Upper lobe of right lung (tissue), 1 donor: Measurements from ENCODE around the gene CFAP52. TPM values are rescaled to one million over a fixed set of nuclear protein-coding genes. Genes with fewer than 3 reads are reported as not detected.
A peak's percentile ranks its signal among the peaks of the same experiment; 100 is the strongest.

ENCODE experiments used
- ATAC-seq: fragments of 200-7000 bp; cut with Tn5 transposase; one replicate; pipeline ENCODE4 v1.9.1; 2020; ENCODE audit warnings: mild to moderate bottlenecking, moderate library complexity
- DNase-seq: peaks from one replicate; pipeline ENCODE4 v3.0.0-alpha.2; 2020
- H3K27ac ChIP-seq: fragments of 200-600 bp; one replicate; pipeline ENCODE4 v1.8.0; 2022
- H3K27me3 ChIP-seq: fragments of 200-600 bp; one replicate; pipeline ENCODE4 v1.8.0; 2022; ENCODE audit warnings: mild to moderate bottlenecking
- H3K36me3 ChIP-seq: fragments of 200-600 bp; one replicate; pipeline ENCODE4 v1.8.0; 2022
- H3K4me1 ChIP-seq: fragments of 200-600 bp; one replicate; pipeline ENCODE4 v1.8.0; 2022
- H3K4me3 ChIP-seq: fragments of 200-600 bp; one replicate; pipeline ENCODE4 v1.8.0; 2022; ENCODE audit warnings: mild to moderate bottlenecking
- H3K9me3 ChIP-seq: fragments of 200-600 bp; one replicate; pipeline ENCODE4 v1.8.0; 2022
- intact Hi-C: fragments of 100-400 bp; cut with DNase I; formaldehyde crosslinking; loops from one replicate; pipeline ENCODE4 v1.11.0; 2022
- long read RNA-seq: library from polyadenylated mRNA; unstranded; transcript quantifications from one replicate; pipeline ENCODE4 v2.0.0, GENCODE V29; 2021
- total RNA-seq: library from RNA; stranded (reverse); fragmentation: NEBNext Ultra II Directional; extraction: Animal tissue kit (Norgen Biotek cat#: 25700); gene quantifications from one replicate; pipeline ENCODE4 v1.2.1, GENCODE V29; 2021
- TF ChIP-seq, protein P1 (sequence below): fragments of 200-600 bp; IDR thresholded peaks from one replicate; pipeline ENCODE4 v1.8.0; 2022; ENCODE audit warnings: antibody characterized with exemption
- donor health status: DM: no; HTN: yes; CAD: no; lungs with severe emphysema.

Gene CFAP52, protein sequence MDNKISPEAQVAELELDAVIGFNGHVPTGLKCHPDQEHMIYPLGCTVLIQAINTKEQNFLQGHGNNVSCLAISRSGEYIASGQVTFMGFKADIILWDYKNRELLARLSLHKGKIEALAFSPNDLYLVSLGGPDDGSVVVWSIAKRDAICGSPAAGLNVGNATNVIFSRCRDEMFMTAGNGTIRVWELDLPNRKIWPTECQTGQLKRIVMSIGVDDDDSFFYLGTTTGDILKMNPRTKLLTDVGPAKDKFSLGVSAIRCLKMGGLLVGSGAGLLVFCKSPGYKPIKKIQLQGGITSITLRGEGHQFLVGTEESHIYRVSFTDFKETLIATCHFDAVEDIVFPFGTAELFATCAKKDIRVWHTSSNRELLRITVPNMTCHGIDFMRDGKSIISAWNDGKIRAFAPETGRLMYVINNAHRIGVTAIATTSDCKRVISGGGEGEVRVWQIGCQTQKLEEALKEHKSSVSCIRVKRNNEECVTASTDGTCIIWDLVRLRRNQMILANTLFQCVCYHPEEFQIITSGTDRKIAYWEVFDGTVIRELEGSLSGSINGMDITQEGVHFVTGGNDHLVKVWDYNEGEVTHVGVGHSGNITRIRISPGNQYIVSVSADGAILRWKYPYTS
- total RNA-seq: not detected
- long read RNA-seq: 0 reads

DNA sequence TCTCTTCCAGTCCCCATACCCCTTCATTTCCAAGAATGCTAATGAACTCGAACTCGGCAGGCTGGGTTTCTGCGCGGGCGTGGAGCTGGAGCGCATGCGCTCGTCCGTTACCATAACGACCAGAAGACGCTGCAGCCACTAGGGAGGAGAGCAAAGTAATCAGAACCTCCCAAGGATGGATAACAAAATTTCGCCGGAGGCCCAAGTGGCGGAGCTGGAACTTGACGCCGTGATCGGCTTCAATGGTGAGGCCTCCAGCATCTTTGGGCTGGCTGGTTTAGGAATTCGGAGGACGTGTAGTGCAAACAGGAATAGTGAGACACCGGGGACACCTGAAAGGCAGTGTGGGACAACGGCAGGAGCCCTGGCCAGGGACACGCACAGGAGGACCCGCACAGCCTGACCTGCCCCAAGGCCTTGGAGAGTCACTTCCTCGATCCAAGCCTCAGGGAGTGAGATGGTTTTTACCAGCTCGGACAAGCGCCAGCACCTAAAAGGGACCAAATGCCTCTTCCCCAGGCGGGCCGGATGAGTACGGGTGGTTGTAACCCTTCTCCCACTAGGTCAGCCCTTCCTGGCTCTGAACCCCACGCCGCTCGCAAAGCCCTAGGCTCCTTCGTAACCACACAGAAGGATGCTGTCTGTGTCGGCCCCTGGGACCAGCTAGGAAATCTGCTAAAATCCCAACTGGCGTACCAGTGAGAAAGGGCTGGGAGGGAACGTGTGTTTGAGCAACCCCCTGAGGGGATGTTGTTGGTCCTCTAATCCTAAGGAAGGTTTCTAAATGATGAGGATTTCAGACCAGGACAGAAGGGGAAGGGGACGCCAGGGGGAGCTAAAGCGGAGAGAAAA is at the start of gene CFAP52:
CFAP52 (plus strand) TSS at position 122 of the 852 bp plus-strand sequence; CDS start at position 176, 54 bp downstream.
- DNase-seq (peak; percentile 86), ATAC-seq (peak; percentile 82)
- H3K36me3 ChIP-seq: no peaks in the 10 kb centered on the region
- TF ChIP-seq, protein P1, sequence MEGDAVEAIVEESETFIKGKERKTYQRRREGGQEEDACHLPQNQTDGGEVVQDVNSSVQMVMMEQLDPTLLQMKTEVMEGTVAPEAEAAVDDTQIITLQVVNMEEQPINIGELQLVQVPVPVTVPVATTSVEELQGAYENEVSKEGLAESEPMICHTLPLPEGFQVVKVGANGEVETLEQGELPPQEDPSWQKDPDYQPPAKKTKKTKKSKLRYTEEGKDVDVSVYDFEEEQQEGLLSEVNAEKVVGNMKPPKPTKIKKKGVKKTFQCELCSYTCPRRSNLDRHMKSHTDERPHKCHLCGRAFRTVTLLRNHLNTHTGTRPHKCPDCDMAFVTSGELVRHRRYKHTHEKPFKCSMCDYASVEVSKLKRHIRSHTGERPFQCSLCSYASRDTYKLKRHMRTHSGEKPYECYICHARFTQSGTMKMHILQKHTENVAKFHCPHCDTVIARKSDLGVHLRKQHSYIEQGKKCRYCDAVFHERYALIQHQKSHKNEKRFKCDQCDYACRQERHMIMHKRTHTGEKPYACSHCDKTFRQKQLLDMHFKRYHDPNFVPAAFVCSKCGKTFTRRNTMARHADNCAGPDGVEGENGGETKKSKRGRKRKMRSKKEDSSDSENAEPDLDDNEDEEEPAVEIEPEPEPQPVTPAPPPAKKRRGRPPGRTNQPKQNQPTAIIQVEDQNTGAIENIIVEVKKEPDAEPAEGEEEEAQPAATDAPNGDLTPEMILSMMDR: peak; percentile 68
- no peaks in the 10 kb centered on the region for H3K27me3 ChIP-seq
- H3K9me3 ChIP-seq: no peaks in the 10 kb centered on the region
- H3K4me1 ChIP-seq: peaks cover 28% of the 10 kb centered on the region
- H3K27ac ChIP-seq: peak within 1 kb of the TSS; percentile 2
- H3K4me3 ChIP-seq: peak within 1 kb of the TSS; percentile 90
- intact Hi-C loops: no loop called here

DNA sequence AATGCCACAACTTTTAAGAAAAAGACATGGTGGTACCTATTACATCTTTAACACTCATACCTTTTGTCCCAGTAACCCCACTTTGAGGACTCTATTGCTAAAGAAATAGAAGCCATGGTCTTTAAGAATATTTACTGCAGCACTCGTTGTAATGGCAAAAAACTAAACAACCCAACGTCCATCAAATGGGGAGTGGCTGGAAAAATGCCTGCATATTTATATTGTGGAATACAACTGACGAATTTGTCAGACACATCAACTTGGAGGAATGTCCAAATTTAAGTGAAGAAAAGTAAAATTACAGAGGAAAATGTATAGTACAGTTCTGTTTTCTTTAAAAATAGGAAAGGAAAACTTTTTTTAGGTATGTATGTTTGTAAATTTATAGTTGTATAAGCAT is 48.7 kb upstream of the CFAP52 start:
- Histone ChIP-seq H3K36me3 (no peaks in the 10 kb centered on the region), H3K4me1 (no peaks in the 10 kb centered on the region), H3K9me3 (no peaks in the 10 kb centered on the region), H3K27me3 (no peaks in the 10 kb centered on the region), H3K27ac (no peak overlapping the region), H3K4me3 (no peak overlapping the region)
- ATAC-seq: no peak
- TF ChIP-seq, protein P1: no peak
- DNase-seq: no peak
- intact Hi-C loops: loop anchor here (10.0 kb wide), 1 partner anchor 533 kb away; no protein-coding TSS in a partner anchor

DNA sequence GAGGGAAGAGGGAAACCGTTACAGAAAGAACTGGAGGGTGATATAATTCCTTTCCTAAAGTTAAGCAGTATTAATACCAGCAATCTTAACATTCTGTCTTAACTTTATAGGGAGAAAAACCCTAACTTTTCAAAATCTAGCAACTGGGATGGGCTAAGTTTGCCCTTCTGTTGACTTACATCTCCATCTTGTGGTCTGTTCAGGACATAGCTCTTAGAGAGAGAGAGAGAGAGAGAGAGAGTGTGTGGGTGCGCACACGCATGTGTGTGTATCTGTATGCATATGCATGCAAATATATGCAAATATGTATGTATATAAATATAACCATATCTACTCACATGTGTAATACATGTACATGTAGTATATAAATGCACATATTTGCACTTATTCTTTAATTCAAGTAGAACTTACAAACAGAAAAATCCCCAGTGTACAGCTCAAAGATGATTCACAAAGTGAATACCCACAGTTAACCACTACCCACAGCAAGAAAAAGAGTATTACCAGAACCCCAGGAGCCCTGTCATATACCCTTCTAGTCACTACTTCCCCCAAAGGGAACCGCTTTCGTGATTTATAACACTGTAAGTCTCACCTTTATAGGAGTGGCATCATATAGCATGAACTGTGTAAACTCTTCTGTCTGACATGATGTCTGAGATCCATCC is 47.3 kb upstream of the CFAP52 start:
- Histone ChIP-seq H3K27me3 (no peaks in the 10 kb centered on the region), H3K27ac (no peak overlapping the region), H3K4me1 (no peaks in the 10 kb centered on the region), H3K9me3 (no peaks in the 10 kb centered on the region), H3K36me3 (no peaks in the 10 kb centered on the region), H3K4me3 (no peak overlapping the region)
- TF ChIP-seq, protein P1: peak; percentile 35
- ATAC-seq (no peak), DNase-seq (no peak)
- intact Hi-C loops: loop anchor here (10.0 kb wide), 1 partner anchor 534 kb away; no protein-coding TSS in a partner anchor

DNA sequence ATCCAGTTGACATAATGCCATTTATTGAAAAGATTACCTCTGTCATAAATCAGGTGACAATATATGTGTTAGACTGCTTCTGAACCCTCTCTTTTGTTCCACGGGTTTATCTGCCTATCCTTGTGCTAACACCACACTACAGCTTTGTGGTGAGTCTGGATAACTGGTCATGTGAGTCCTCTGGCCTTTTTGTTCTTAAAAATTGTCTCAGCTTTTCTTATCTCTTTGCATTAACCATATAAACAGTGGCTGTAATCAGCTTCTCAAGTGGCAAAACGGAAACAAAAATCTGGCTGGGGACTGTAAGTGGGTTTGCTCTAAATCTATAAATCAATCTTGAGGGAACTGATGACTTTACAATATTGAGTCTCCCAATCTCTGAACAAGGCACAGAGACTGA is 45.4 kb upstream of the CFAP52 start:
- no peaks in the 10 kb centered on the region for H3K4me1 ChIP-seq
- no peaks in the 10 kb centered on the region for H3K9me3 ChIP-seq
- H3K27me3 ChIP-seq: no peaks in the 10 kb centered on the region
- ATAC-seq (no peak), DNase-seq (no peak)
- H3K27ac ChIP-seq: no peak overlapping the region
- H3K4me3 ChIP-seq: no peak overlapping the region
- H3K36me3 ChIP-seq: no peaks in the 10 kb centered on the region
- TF ChIP-seq, protein P1: no peak
- intact Hi-C loops: no loop called here

DNA sequence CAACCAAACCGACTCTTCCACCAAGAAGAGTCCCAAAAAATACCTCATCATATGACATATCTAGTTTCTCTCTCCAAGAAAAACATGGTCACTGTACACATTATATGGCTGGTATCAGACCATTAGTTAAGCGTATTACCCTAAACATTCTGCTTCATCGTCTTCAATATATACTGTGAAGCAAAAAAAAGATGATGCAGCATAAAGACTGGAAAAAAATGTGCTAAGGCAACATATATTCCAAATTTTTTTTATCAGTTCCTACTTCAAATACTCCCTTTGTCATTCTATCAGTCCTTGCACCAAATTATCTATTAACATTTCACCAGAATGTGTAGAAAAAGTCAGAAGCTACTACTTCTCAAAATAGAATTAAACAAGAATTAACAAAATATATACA is 43.7 kb upstream of the CFAP52 start:
- H3K4me1 ChIP-seq: no peaks in the 10 kb centered on the region
- DNase-seq (no peak), ATAC-seq (no peak)
- no peaks in the 10 kb centered on the region for H3K36me3 ChIP-seq
- H3K9me3 ChIP-seq: no peaks in the 10 kb centered on the region
- H3K27ac ChIP-seq: no peak overlapping the region
- intact Hi-C loops: no loop called here
- TF ChIP-seq, protein P1: no peak
- no peaks in the 10 kb centered on the region for H3K27me3 ChIP-seq
- no peak overlapping the region for H3K4me3 ChIP-seq
